ENCODE measurements around the gene COL6A1. TPM values are rescaled to one million over a fixed set of nuclear protein-coding genes. Genes with fewer than 3 reads are reported as not detected.

COL6A1 gene
- total RNA-seq, 1 experiment from 2014 or later, result 19.7 TPM

- no peak overlapping the region for H3K4me3 ChIP-seq (ENCODE audit: low read depth, low read length, poor library complexity, severe bottlenecking)
- H3K36me3 ChIP-seq (ENCODE audit: insufficient read depth, low read length, poor library complexity, severe bottlenecking), result no peaks in the 10 kb centered on the region
- peaks cover 61% of the 10 kb centered on the region for H3K4me1 ChIP-seq (ENCODE audit: insufficient read depth, low read length, poor library complexity, severe bottlenecking)
- no peak for DNase-seq (ENCODE audit: low spot score)
- intact Hi-C loops (cut with micrococcal nuclease; ENCODE audit: unreplicated experiment), result no loop called here
- ChIA-PET POLR2A (ENCODE audit: low non-redundant PET) (no interaction called here), CTCF (no interaction called here)
- H3K27ac ChIP-seq (ENCODE audit: low read depth, low read length, poor library complexity, severe bottlenecking), result no peak overlapping the region
- no peaks in the 10 kb centered on the region for H3K27me3 ChIP-seq (replicated peaks; ENCODE audit: insufficient read depth, low read depth, low read length, poor library complexity)
- TF ChIP-seq CTCF (conservative IDR thresholded peaks at IDR 0.05; ENCODE audit: low read depth, low read length) (no peak), EZH2 (IDR thresholded peaks at IDR 0.05; ENCODE audit: borderline replicate concordance, low read depth, low read length, poor library complexity, severe bottlenecking) (no peak)
- H3K9me3 ChIP-seq (ENCODE audit: low read depth, low read length, poor library complexity, severe bottlenecking), result no peaks in the 10 kb centered on the region
- BruUV-seq (replicated peaks), result no TSS peak
Measured at GRCh38 chr21:45977396-45977795, 4.2 kb upstream of the COL6A1 start.

GRCh38 chr21:45979141-45979631 is 2.4 kb upstream of the COL6A1 start:
- CTCF ChIA-PET, result no interaction called here
- no peaks in the 10 kb centered on the region for H3K36me3 ChIP-seq (ENCODE audit: insufficient read depth, low read length, poor library complexity, severe bottlenecking)
- no peak overlapping the region for H3K4me3 ChIP-seq (ENCODE audit: low read depth, low read length, poor library complexity, severe bottlenecking)
- H3K9me3 ChIP-seq (ENCODE audit: low read depth, low read length, poor library complexity, severe bottlenecking), result no peaks in the 10 kb centered on the region
- POLR2A ChIA-PET (ENCODE audit: low non-redundant PET), result no interaction called here
- no peak for DNase-seq (ENCODE audit: low spot score)
- intact Hi-C loops (cut with micrococcal nuclease; ENCODE audit: unreplicated experiment), result no loop called here
- H3K27me3 ChIP-seq (replicated peaks; ENCODE audit: insufficient read depth, low read depth, low read length, poor library complexity), result no peaks in the 10 kb centered on the region
- BruUV-seq (replicated peaks), result no TSS peak
- H3K27ac ChIP-seq (ENCODE audit: low read depth, low read length, poor library complexity, severe bottlenecking), result no peak overlapping the region
- TF ChIP-seq CTCF (conservative IDR thresholded peaks at IDR 0.05; ENCODE audit: low read depth, low read length) (no peak), EZH2 (IDR thresholded peaks at IDR 0.05; ENCODE audit: borderline replicate concordance, low read depth, low read length, poor library complexity, severe bottlenecking) (no peak)
- peaks cover 43% of the 10 kb centered on the region for H3K4me1 ChIP-seq (ENCODE audit: insufficient read depth, low read length, poor library complexity, severe bottlenecking)

- Histone ChIP-seq H3K27ac (ENCODE audit: low read depth, low read length, poor library complexity, severe bottlenecking) (no peak overlapping the region), H3K9me3 (ENCODE audit: low read depth, low read length, poor library complexity, severe bottlenecking) (no peaks in the 10 kb centered on the region), H3K36me3 (ENCODE audit: insufficient read depth, low read length, poor library complexity, severe bottlenecking) (no peaks in the 10 kb centered on the region), H3K4me3 (ENCODE audit: low read depth, low read length, poor library complexity, severe bottlenecking) (no peak overlapping the region), H3K4me1 (ENCODE audit: insufficient read depth, low read length, poor library complexity, severe bottlenecking) (peaks cover 38% of the 10 kb centered on the region), H3K27me3 (replicated peaks; ENCODE audit: insufficient read depth, low read depth, low read length, poor library complexity) (no peaks in the 10 kb centered on the region)
- ChIA-PET POLR2A (ENCODE audit: low non-redundant PET) (no interaction called here), CTCF (no interaction called here)
- DNase-seq (ENCODE audit: low spot score), result no peak
- BruUV-seq (replicated peaks), result no TSS peak
- intact Hi-C loops (cut with micrococcal nuclease; ENCODE audit: unreplicated experiment), result no loop called here
- TF ChIP-seq CTCF (conservative IDR thresholded peaks at IDR 0.05; ENCODE audit: low read depth, low read length) (no peak), EZH2 (IDR thresholded peaks at IDR 0.05; ENCODE audit: borderline replicate concordance, low read depth, low read length, poor library complexity, severe bottlenecking) (no peak)
Measured at GRCh38 chr21:45979651-45980050, 1.9 kb upstream of the COL6A1 start.
